Smooth muscle cell (in vitro differentiated cells): ENCODE measurements around the gene ZNF497. TPM values are rescaled to one million over a fixed set of nuclear protein-coding genes. Genes with fewer than 3 reads are reported as not detected.

Experiments used
- DNase-seq: peaks from one replicate; lab custom pipeline; 2025; ENCODE audit not compliant: unreplicated experiment; lab: John Stamatoyannopoulos, UW
- H2AFZ ChIP-seq: fragments of 200-600 bp; sonication (generic); 2 replicates; pipeline ENCODE4 v1.6.0; 2016; ENCODE audit warnings: antibody characterized with exemption, low read depth, mild to moderate bottlenecking
- H3F3A ChIP-seq: fragments of 200-600 bp; sonication (generic); 2 replicates; pipeline ENCODE4 v1.6.0; 2017; ENCODE audit warnings: antibody characterized with exemption, low read depth
- H3K27ac ChIP-seq: fragments of 200-600 bp; sonication (generic); 2 replicates; pipeline ENCODE4 v1.5.1; 2016; ENCODE audit warnings: low read depth, mild to moderate bottlenecking
- H3K27me3 ChIP-seq: fragments of 200-600 bp; sonication (generic); 2 replicates; pipeline ENCODE4 v1.6.1; 2016; ENCODE audit warnings: low read depth, mild to moderate bottlenecking
- H3K36me3 ChIP-seq: fragments of 200-600 bp; sonication (generic); 2 replicates; pipeline ENCODE4 v1.5.1; 2016; ENCODE audit warnings: low read depth
- H3K4me1 ChIP-seq: fragments of 200-600 bp; sonication (generic); 2 replicates; pipeline ENCODE4 v1.5.1; 2016; ENCODE audit warnings: low read depth
- H3K4me2 ChIP-seq: fragments of 200-600 bp; sonication (generic); 2 replicates; pipeline ENCODE4 v1.6.0; 2016; ENCODE audit warnings: mild to moderate bottlenecking
- H3K4me3 ChIP-seq: fragments of 200-600 bp; sonication (generic); 2 replicates; pipeline ENCODE4 v1.5.1; 2016; ENCODE audit warnings: mild to moderate bottlenecking
- H3K79me2 ChIP-seq: fragments of 200-600 bp; sonication (generic); 2 replicates; pipeline ENCODE4 v1.6.0; 2016; ENCODE audit warnings: low read depth, mild to moderate bottlenecking
- H3K9ac ChIP-seq: fragments of 200-600 bp; sonication (generic); 2 replicates; pipeline ENCODE4 v1.6.0; 2016; ENCODE audit warnings: low read depth
- H3K9me3 ChIP-seq: fragments of 200-600 bp; sonication (generic); replicated peaks from 2 replicates; pipeline ENCODE4 v1.5.1; 2016; ENCODE audit warnings: low read depth
- H4K20me1 ChIP-seq: fragments of 200-600 bp; sonication (generic); 2 replicates; pipeline ENCODE4 v1.6.0; 2016; ENCODE audit warnings: low read depth
- WGBS: methylation state at CpG from one replicate; pipeline ENCODE4 v1.1.7; 2016; ENCODE audit warnings: low lambda C conversion rate; 5-methylcytosine and 5-hydroxymethylcytosine counted together
- polyA plus RNA-seq: library from polyadenylated mRNA; unstranded; fragments of >200 nt; fragmentation: Nextera tagmentation; extraction: Ambion mirVana; gene quantifications from 2 replicates; pipeline ENCODE4 v1.2.1, GENCODE V29; 2016
- total RNA-seq: library from RNA; depleted of rRNA; stranded (reverse); fragments of >200 nt; gene quantifications from 2 replicates; pipeline ENCODE4 v1.2.3, GENCODE V29; 2014
- TF ChIP-seq, protein P1 (sequence below): fragments of 200-600 bp; sonication (generic); IDR thresholded peaks from 2 replicates; pipeline ENCODE4 v1.5.1; 2017; ENCODE audit warnings: borderline replicate concordance, mild to moderate bottlenecking, antibody characterized with exemption; ENCODE audit not compliant: insufficient read depth, poor library complexity, severe bottlenecking

The ZNF497 gene
- total RNA-seq (0.58 and 1.3 TPM in 2 replicates), polyA plus RNA-seq (4.6 and 6.1 TPM in 2 replicates)

DNA sequence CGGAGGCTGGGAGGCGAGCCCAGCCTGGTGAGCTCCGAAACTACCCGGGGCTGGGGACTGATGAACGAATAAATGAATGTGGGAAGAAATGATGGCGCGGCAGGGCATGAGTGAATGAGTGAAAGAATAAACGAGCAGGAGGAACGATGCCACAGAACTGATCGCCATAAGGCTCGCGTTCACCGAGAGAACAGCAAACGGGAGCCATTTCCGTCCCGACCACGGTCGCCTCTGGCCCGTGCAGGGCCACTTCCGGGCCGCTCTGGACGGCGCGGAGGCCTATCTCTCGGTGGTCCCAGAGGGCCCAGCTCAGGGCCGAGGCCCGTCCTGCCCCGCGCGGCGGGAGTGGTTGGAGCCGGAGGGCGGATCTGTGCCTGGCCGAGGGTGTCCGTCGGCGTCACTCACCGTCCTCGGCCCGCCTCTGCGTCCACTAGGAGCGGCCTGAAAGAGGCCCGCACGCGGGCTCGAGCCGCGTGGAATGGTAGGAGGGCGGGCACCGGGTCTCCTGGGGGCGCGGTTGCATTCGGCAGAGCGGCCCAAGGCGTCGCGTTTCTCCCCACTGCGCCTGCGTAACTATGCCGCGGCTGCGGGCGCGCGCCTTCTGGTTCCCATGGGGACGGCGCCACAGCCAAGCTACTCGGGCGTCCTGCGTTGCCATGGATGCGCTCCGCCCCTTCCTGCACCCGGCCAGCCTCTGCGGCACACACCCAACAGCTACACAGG, at the start of gene ZNF497:
TSS of gene ZNF497 (minus strand) at position 480 of the 723 bp plus-strand sequence. CDS start 5,116 bp downstream, outside the sequence.
- Histone ChIP-seq H3K4me1 (peaks cover 7% of the 10 kb centered on the region), H3K4me3 (peak within 1 kb of the TSS; percentile 65), H2AFZ (peak within 1 kb of the TSS; percentile 64), H3K9me3 (no peaks in the 10 kb centered on the region), H3K27me3 (no peaks in the 10 kb centered on the region), H4K20me1 (no peaks in the 10 kb centered on the region), H3K36me3 (no peaks in the 10 kb centered on the region), H3K27ac (peak within 1 kb of the TSS; percentile 82), H3K9ac (peak within 1 kb of the TSS; percentile 74), H3K79me2 (no peaks in the 10 kb centered on the region), H3F3A (no peaks in the 10 kb centered on the region), H3K4me2 (peak within 1 kb of the TSS; percentile 83)
- peak; percentile 89 for DNase-seq
- TF ChIP-seq, protein P1, sequence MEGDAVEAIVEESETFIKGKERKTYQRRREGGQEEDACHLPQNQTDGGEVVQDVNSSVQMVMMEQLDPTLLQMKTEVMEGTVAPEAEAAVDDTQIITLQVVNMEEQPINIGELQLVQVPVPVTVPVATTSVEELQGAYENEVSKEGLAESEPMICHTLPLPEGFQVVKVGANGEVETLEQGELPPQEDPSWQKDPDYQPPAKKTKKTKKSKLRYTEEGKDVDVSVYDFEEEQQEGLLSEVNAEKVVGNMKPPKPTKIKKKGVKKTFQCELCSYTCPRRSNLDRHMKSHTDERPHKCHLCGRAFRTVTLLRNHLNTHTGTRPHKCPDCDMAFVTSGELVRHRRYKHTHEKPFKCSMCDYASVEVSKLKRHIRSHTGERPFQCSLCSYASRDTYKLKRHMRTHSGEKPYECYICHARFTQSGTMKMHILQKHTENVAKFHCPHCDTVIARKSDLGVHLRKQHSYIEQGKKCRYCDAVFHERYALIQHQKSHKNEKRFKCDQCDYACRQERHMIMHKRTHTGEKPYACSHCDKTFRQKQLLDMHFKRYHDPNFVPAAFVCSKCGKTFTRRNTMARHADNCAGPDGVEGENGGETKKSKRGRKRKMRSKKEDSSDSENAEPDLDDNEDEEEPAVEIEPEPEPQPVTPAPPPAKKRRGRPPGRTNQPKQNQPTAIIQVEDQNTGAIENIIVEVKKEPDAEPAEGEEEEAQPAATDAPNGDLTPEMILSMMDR, result no peak
- whole genome bisulfite sequencing, result under 1% methylated on average over 73 of the region's 74 CpGs

- no peak for DNase-seq
- Histone ChIP-seq H2AFZ (peak overlapping the region; percentile 71), H3K4me2 (peak overlapping the region; percentile 96), H3K4me1 (no peaks in the 10 kb centered on the region), H4K20me1 (no peaks in the 10 kb centered on the region), H3K4me3 (peak overlapping the region; percentile 88), H3K79me2 (peaks cover 31% of the 10 kb centered on the region), H3K27ac (peak overlapping the region; percentile 85), H3F3A (no peaks in the 10 kb centered on the region), H3K36me3 (no peaks in the 10 kb centered on the region), H3K9me3 (no peaks in the 10 kb centered on the region), H3K27me3 (no peaks in the 10 kb centered on the region), H3K9ac (peak overlapping the region; percentile 91)
- TF ChIP-seq, protein P1, result no peak
- WGBS, result 11% methylated on average over 34 of the region's 34 CpGs
Observed at GRCh38 chr19:58409010-58409790, 46.6 kb upstream of the ZNF497 start.

GRCh38 chr19:58408152-58409009, 45.8 kb upstream of the ZNF497 start, which contains the start of gene ZNF584:
ZNF584 (plus strand) TSS chr19:58408649; CDS start chr19:58409148, 499 bp downstream.
- H3K9me3 ChIP-seq, result no peaks in the 10 kb centered on the region
- peak within 1 kb of the TSS; percentile 88 for H3K4me3 ChIP-seq
- H3K27me3 ChIP-seq, result no peaks in the 10 kb centered on the region
- H3K9ac ChIP-seq, result peak within 1 kb of the TSS; percentile 91
- no peaks in the 10 kb centered on the region for H4K20me1 ChIP-seq
- under 1% methylated on average over 83 of the region's 100 CpGs for WGBS
- H3K4me2 ChIP-seq, result peak within 1 kb of the TSS; percentile 96
- DNase-seq, result peak; percentile 79
- TF ChIP-seq, protein P1, result no peak
- peak within 1 kb of the TSS; percentile 85 for H3K27ac ChIP-seq
- H2AFZ ChIP-seq, result peak within 1 kb of the TSS; percentile 71
- peaks cover 28% of the 10 kb centered on the region for H3K79me2 ChIP-seq
- H3K4me1 ChIP-seq, result no peaks in the 10 kb centered on the region
- H3F3A ChIP-seq, result no peaks in the 10 kb centered on the region
- no peaks in the 10 kb centered on the region for H3K36me3 ChIP-seq
